Uterus (tissue), 2 donors: ENCODE data around the gene VDAC1.

Source experiments
- CTCF ChIP-seq, 4 experiments: fragments of 200-600 bp in 2 of 4; fragments of 450-650 bp in 2 of 4; sonication (generic) in 2 of 4; IDR thresholded peaks; one replicate each; pipeline ENCODE4 v1.5.1; 2016 to 2019; ENCODE audit warnings: antibody characterized with exemption in 4 of 4, mild to moderate bottlenecking in 2 of 4, moderate library complexity in 1 of 4
- POLR2A ChIP-seq, 2 donors: fragments of 450-650 bp; IDR thresholded peaks; one replicate each; pipeline ENCODE4 v1.6.1; 2016; ENCODE audit warnings: antibody characterized with exemption in 2 of 2, mild to moderate bottlenecking in 1 of 2, moderate library complexity in 1 of 2

- TF ChIP-seq CTCF (IDR thresholded peaks at IDR 0.05) = no peak
- TF ChIP-seq POLR2A (IDR thresholded peaks at IDR 0.05) = no peak
Observed at GRCh38 chr5:134020188-134020587, 15.4 kb upstream of the VDAC1 start.
